PC-3 (cell line): Measurements from ENCODE around the gene IER5L. TPM values are rescaled to one million over a fixed set of nuclear protein-coding genes. Genes with fewer than 3 reads are reported as not detected.

Source experiments
- ATAC-seq: fragments of 200-7000 bp; cut with Tn5 transposase; 2 replicates; pipeline ENCODE4 v1.9.1; 2020; ENCODE audit warnings: mild to moderate bottlenecking, moderate library complexity
- BruUV-seq: library from RNA; stranded (reverse); fragments of 400-500 nt; replicated peaks from 2 replicates; lab custom pipeline; 2021; lab: Mats Ljungman, UMichigan
- CTCF ChIA-PET: fragments of 300-600 bp; sonication (Branson Sonifier 250); formaldehyde crosslinking; loops from one replicate; lab custom pipeline; 2022; ENCODE audit warnings: antibody characterized with exemption; lab: Charles Lee
- POLR2A ChIA-PET: fragments of 300-600 bp; sonication (Branson Sonifier 250); formaldehyde crosslinking; loops from one replicate; lab custom pipeline; 2022; ENCODE audit warnings: antibody characterized with exemption; ENCODE audit not compliant: unreplicated experiment; lab: Charles Lee
- DNase-seq: peaks from one replicate; pipeline ENCODE4 v3.0.0-alpha.2; 2015
- H2AFZ ChIP-seq: fragments of 300-600 bp; sonication (generic); 2 replicates; pipeline ENCODE4 v1.6.0; 2016; ENCODE audit warnings: antibody characterized with exemption, low read length
- H3F3A ChIP-seq: fragments of 300-600 bp; sonication (generic); one replicate; pipeline ENCODE4 v1.6.0; 2017; ENCODE audit warnings: antibody characterized with exemption, low read length, control low read depth, mild to moderate bottlenecking; ENCODE audit not compliant: unreplicated experiment
- H3K27ac ChIP-seq: fragments of 300-600 bp; sonication (generic); 2 replicates; pipeline ENCODE4 v1.5.1; 2016; ENCODE audit warnings: mild to moderate bottlenecking, low read length
- H3K27me3 ChIP-seq: fragments of 300-600 bp; sonication (generic); 2 replicates; pipeline ENCODE4 v1.6.1; 2016; ENCODE audit warnings: low read length, mixed read lengths
- H3K36me3 ChIP-seq: fragments of 300-600 bp; sonication (generic); 2 replicates; pipeline ENCODE4 v1.6.1; 2016; ENCODE audit warnings: low read depth, mixed run types, low read length, mixed read lengths
- H3K4me1 ChIP-seq: fragments of 300-600 bp; sonication (generic); 2 replicates; pipeline ENCODE4 v1.5.1; 2016; ENCODE audit warnings: low read length; ENCODE audit not compliant: insufficient read depth
- H3K4me2 ChIP-seq: fragments of 300-600 bp; sonication (generic); 2 replicates; pipeline ENCODE4 v1.6.0; 2016; ENCODE audit warnings: low read length
- H3K4me3 ChIP-seq: fragments of 300-600 bp; sonication (generic); 2 replicates; pipeline ENCODE4 v1.5.1; 2016; ENCODE audit warnings: mild to moderate bottlenecking, low read length, mixed read lengths
- H3K79me2 ChIP-seq: fragments of 300-600 bp; sonication (generic); 2 replicates; pipeline ENCODE4 v1.6.1; 2017; ENCODE audit warnings: low read length, mixed read lengths
- H3K9ac ChIP-seq: fragments of 300-600 bp; sonication (generic); 2 replicates; pipeline ENCODE4 v1.6.0; 2016; ENCODE audit warnings: mild to moderate bottlenecking, low read length
- H3K9me2 ChIP-seq: fragments of 300-600 bp; sonication (generic); replicated peaks from 2 replicates; pipeline ENCODE4 v1.6.1; 2016; ENCODE audit warnings: mixed run types, low read length, mixed read lengths
- H3K9me3 ChIP-seq: fragments of 300-600 bp; sonication (generic); 2 replicates; pipeline ENCODE4 v1.6.1; 2016; ENCODE audit warnings: low read length, mixed read lengths
- H4K20me1 ChIP-seq: fragments of 300-600 bp; sonication (generic); 2 replicates; pipeline ENCODE4 v1.6.1; 2016; ENCODE audit warnings: low read length, mixed read lengths
- CTCF ChIP-seq: fragments of 300-600 bp; sonication (generic); conservative IDR thresholded peaks from 2 replicates; pipeline ENCODE4 v1.5.1; 2017; ENCODE audit warnings: antibody characterized with exemption, low read depth, mild to moderate bottlenecking, low read length
- EZH2 ChIP-seq: fragments of 300-600 bp; sonication (generic); IDR thresholded peaks from one replicate; pipeline ENCODE4 v1.6.1; 2017; ENCODE audit warnings: antibody characterized with exemption, mild to moderate bottlenecking, low read length; ENCODE audit not compliant: unreplicated experiment
- EZH2phosphoT487 ChIP-seq: fragments of 300-600 bp; sonication (generic); IDR thresholded peaks from 2 replicates; pipeline ENCODE4 v1.6.1; 2018; ENCODE audit warnings: mild to moderate bottlenecking, antibody characterized with exemption, low read length, borderline replicate concordance
- intact Hi-C: fragments of 100-400 bp; cut with micrococcal nuclease; formaldehyde crosslinking; loops from 2 replicates; pipeline ENCODE4 v1.9.0; 2023
- total RNA-seq: library from RNA; depleted of rRNA; stranded (reverse); fragments of >200 nt; gene quantifications from 2 replicates; pipeline ENCODE4 v1.2.3, GENCODE V29; 2014

IER5L gene
- total RNA-seq, 1 experiment from 2014 or later, result 46.1 TPM

GRCh38 chr9:129182625-129183494, 4.8 kb upstream of the IER5L start:
- Histone ChIP-seq H3K27me3 (no peaks in the 10 kb centered on the region), H3K9me3 (no peaks in the 10 kb centered on the region), H3K4me3 (no peak overlapping the region), H4K20me1 (no peaks in the 10 kb centered on the region), H3K27ac (no peak overlapping the region), H3K9ac (no peak overlapping the region), H3F3A (no peaks in the 10 kb centered on the region), H2AFZ (no peak overlapping the region), H3K36me3 (no peaks in the 10 kb centered on the region), H3K79me2 (peaks cover 2% of the 10 kb centered on the region), H3K4me1 (peaks cover 10% of the 10 kb centered on the region), H3K4me2 (no peak overlapping the region), H3K9me2 (no peaks in the 10 kb centered on the region)
- ATAC-seq (no peak), DNase-seq (peak; percentile 6)
- intact Hi-C loops, result no loop called here
- CTCF ChIA-PET, result interaction anchor here (0.6 to 1.0 kb wide), 3 partner anchors 9 to 155 kb away, joined by 3 to 5 read pairs (median 4); partner anchors contain the start of gene SH3GLB2
- TF ChIP-seq CTCF (peak; percentile 37), EZH2phosphoT487 (no peak)
- no TSS peak for BruUV-seq
- POLR2A ChIA-PET, result no interaction called here

- no peak overlapping the region for H3K4me2 ChIP-seq
- H3K9me2 ChIP-seq, result no peaks in the 10 kb centered on the region
- no peaks in the 10 kb centered on the region for H3K27me3 ChIP-seq
- intact Hi-C loops, result no loop called here
- TF ChIP-seq EZH2, result no peak
- TF ChIP-seq EZH2phosphoT487, result no peak
- TF ChIP-seq CTCF, result no peak
- BruUV-seq, result no TSS peak
- no peak for DNase-seq
- no peak for ATAC-seq
- H3K9me3 ChIP-seq, result no peaks in the 10 kb centered on the region
- no peaks in the 10 kb centered on the region for H3F3A ChIP-seq
- no peak overlapping the region for H2AFZ ChIP-seq
- no peak overlapping the region for H3K4me3 ChIP-seq
- H3K27ac ChIP-seq, result no peak overlapping the region
- H4K20me1 ChIP-seq, result no peaks in the 10 kb centered on the region
- ChIA-PET CTCF (no interaction called here), POLR2A (no interaction called here)
- no peak overlapping the region for H3K9ac ChIP-seq
- peaks cover 10% of the 10 kb centered on the region for H3K4me1 ChIP-seq
- H3K36me3 ChIP-seq, result no peaks in the 10 kb centered on the region
- peaks cover 5% of the 10 kb centered on the region for H3K79me2 ChIP-seq
Measured at GRCh38 chr9:129182122-129182521, 4.1 kb upstream of the IER5L start.

- CTCF ChIA-PET, result no interaction called here
- Histone ChIP-seq H3K79me2 (peaks cover 14% of the 10 kb centered on the region), H3K4me3 (no peak overlapping the region), H3K36me3 (no peaks in the 10 kb centered on the region), H3K9me3 (no peaks in the 10 kb centered on the region), H4K20me1 (no peaks in the 10 kb centered on the region), H3K9ac (no peak overlapping the region), H3K27me3 (no peaks in the 10 kb centered on the region), H3K27ac (no peak overlapping the region), H3K4me2 (no peak overlapping the region), H3F3A (no peaks in the 10 kb centered on the region), H3K4me1 (peaks cover 10% of the 10 kb centered on the region), H3K9me2 (no peaks in the 10 kb centered on the region), H2AFZ (no peak overlapping the region)
- TF ChIP-seq EZH2phosphoT487, result no peak
- TF ChIP-seq CTCF, result no peak
- no peak for TF ChIP-seq EZH2
- BruUV-seq, result no TSS peak
- ATAC-seq (no peak), DNase-seq (no peak)
- POLR2A ChIA-PET, result no interaction called here
- intact Hi-C loops, result no loop called here
Measured at GRCh38 chr9:129181246-129181645, 3.2 kb upstream of the IER5L start.
